ENCODE measurements around the gene ACCS.

DNA sequence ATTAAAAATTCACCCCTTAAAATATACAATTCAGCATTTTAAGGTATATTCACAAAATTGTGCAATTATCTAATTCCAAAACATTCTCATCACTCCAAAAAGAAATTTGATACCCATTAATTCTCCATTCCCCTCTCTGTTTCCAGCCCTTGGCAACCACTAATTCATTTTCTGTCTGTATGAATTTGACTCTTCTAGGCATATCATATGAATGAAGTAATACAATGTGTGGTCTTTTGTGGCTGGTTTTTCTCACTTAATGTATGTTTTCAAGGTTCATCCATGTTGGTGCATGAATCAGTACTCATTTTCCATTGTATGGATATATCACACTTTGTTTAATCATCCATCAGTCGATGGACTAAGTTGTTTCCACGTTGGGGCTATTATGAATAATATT, 47.2 kb upstream of the ACCS start:
- TF ChIP-seq CTCF (IDR thresholded peaks at IDR 0.05) = no peak
- no peak for TF ChIP-seq POLR2A (IDR thresholded peaks at IDR 0.05)

Data from lower leg skin (tissue), 3 donors.